KOPT-K1 (cell line): Measurements from ENCODE around the gene KLHDC2.
A peak's percentile ranks its signal among the peaks of the same experiment; 100 is the strongest.
"Not testable (repeated sequence)": the region's sequence is repeated elsewhere in the genome, so short reads cannot be mapped to it uniquely, and the experiment has no call there.

Source experiments
- H3K27ac ChIP-seq: fragments of 200-600 bp; sonication (generic); 2 replicates; pipeline ENCODE4 v1.5.1; 2016; ENCODE audit warnings: antibody characterized with exemption, mild to moderate bottlenecking, low read depth, low read length; ENCODE audit not compliant: poor library complexity, severe bottlenecking
- H3K36me3 ChIP-seq: fragments of 200-600 bp; sonication (generic); 2 replicates; pipeline ENCODE4 v1.5.1; 2017; ENCODE audit warnings: antibody characterized with exemption, mild to moderate bottlenecking, low read length, moderate library complexity; ENCODE audit not compliant: insufficient read depth
- H3K9me3 ChIP-seq: fragments of 200-600 bp; sonication (generic); 2 replicates; pipeline ENCODE4 v1.5.1; 2017; ENCODE audit warnings: antibody characterized with exemption, low read length, mild to moderate bottlenecking; ENCODE audit not compliant: insufficient read depth, poor library complexity, severe bottlenecking

Gene KLHDC2

GRCh38 chr14:49767571-49768300, at the start of gene KLHDC2:
Gene KLHDC2 (plus strand): TSS chr14:49768153. CDS start chr14:49768469, 316 bp downstream.
- H3K36me3 ChIP-seq = peaks cover 12% of the 10 kb centered on the region; the same call in 1 of the 2 replicates
- no peaks in the 10 kb centered on the region for H3K9me3 ChIP-seq
- H3K27ac ChIP-seq = peak within 1 kb of the TSS; percentile 93

- Histone ChIP-seq H3K9me3 (no peaks in the 10 kb centered on the region), H3K36me3 (no peaks in the 10 kb centered on the region), H3K27ac (no peak overlapping the region)
Observed at GRCh38 chr14:49720744-49721143, 47.2 kb upstream of the KLHDC2 start.

GRCh38 chr14:49721733-49722435, 46.1 kb upstream of the KLHDC2 start:
- H3K9me3 ChIP-seq, H3K27ac ChIP-seq, H3K36me3 ChIP-seq: not testable (repeated sequence)

- H3K9me3 ChIP-seq = no peaks in the 10 kb centered on the region
- H3K36me3 ChIP-seq = no peaks in the 10 kb centered on the region
- H3K27ac ChIP-seq = no peak overlapping the region
Observed at GRCh38 chr14:49727171-49727570, 40.8 kb upstream of the KLHDC2 start.

- Histone ChIP-seq H3K27ac (no peak overlapping the region), H3K9me3 (no peaks in the 10 kb centered on the region), H3K36me3 (no peaks in the 10 kb centered on the region)
Observed at GRCh38 chr14:49732896-49733295, 35.1 kb upstream of the KLHDC2 start.

GRCh38 chr14:49733836-49734235, 34.1 kb upstream of the KLHDC2 start:
- Histone ChIP-seq H3K36me3 (no peaks in the 10 kb centered on the region), H3K27ac (no peak overlapping the region), H3K9me3 (no peaks in the 10 kb centered on the region)

GRCh38 chr14:49735669-49736068, 32.3 kb upstream of the KLHDC2 start:
- H3K9me3 ChIP-seq, H3K36me3 ChIP-seq, H3K27ac ChIP-seq: not testable (repeated sequence)

GRCh38 chr14:49745191-49745590, 22.8 kb upstream of the KLHDC2 start:
- Histone ChIP-seq H3K9me3 (no peaks in the 10 kb centered on the region), H3K36me3 (no peaks in the 10 kb centered on the region), H3K27ac (no peak overlapping the region)

- H3K9me3 ChIP-seq, H3K36me3 ChIP-seq, H3K27ac ChIP-seq: not testable (repeated sequence)
Observed at GRCh38 chr14:49746476-49746875, 21.5 kb upstream of the KLHDC2 start.

GRCh38 chr14:49754570-49755097, 13.3 kb upstream of the KLHDC2 start:
- Histone ChIP-seq H3K27ac (no peak overlapping the region), H3K9me3 (no peaks in the 10 kb centered on the region), H3K36me3 (no peaks in the 10 kb centered on the region)

GRCh38 chr14:49755378-49755777, 12.6 kb upstream of the KLHDC2 start:
- Histone ChIP-seq H3K27ac (no peak overlapping the region), H3K9me3 (no peaks in the 10 kb centered on the region), H3K36me3 (no peaks in the 10 kb centered on the region)

GRCh38 chr14:49761839-49762551, 6.0 kb upstream of the KLHDC2 start:
- no peak overlapping the region for H3K27ac ChIP-seq
- H3K9me3 ChIP-seq = no peaks in the 10 kb centered on the region
- no peaks in the 10 kb centered on the region for H3K36me3 ChIP-seq

GRCh38 chr14:49766839-49767238, 1.1 kb upstream of the KLHDC2 start:
- Histone ChIP-seq H3K9me3 (no peaks in the 10 kb centered on the region), H3K36me3 (peaks cover 4% of the 10 kb centered on the region; the same call in 1 of the 2 replicates), H3K27ac (peak overlapping the region; percentile 93)

GRCh38 chr14:49767270-49767570, 733 bp upstream of the KLHDC2 start:
- Histone ChIP-seq H3K27ac (peak overlapping the region; percentile 93), H3K36me3 (peaks cover 7% of the 10 kb centered on the region; the same call in 1 of the 2 replicates), H3K9me3 (no peaks in the 10 kb centered on the region)
